Measurements from ENCODE around the gene GNA15.
"Not testable (repeated sequence)": the region's sequence is repeated elsewhere in the genome, so short reads cannot be mapped to it uniquely, and the experiment has no call there.

Gene GNA15

GRCh38 chr19:3152419-3152780 lies 16.6 kb downstream of the GNA15 start:
- DNase-seq = no peak
- peak overlapping the region; percentile 77 to 82 for H3K27ac ChIP-seq (ENCODE audit: insufficient read depth in 1 of 2, low read depth in 1 of 2, low read length in 2 of 2, poor library complexity in 1 of 2, severe bottlenecking in 2 of 2)
- H3K36me3 ChIP-seq (ENCODE audit: control insufficient read depth in 4 of 4, insufficient read depth in 4 of 4, low read length in 3 of 4) = peaks cover 14 to 82% (median 69%) of the 10 kb centered on the region in 4 experiments
- H3K27me3 ChIP-seq (replicated peaks in 2 of 5; ENCODE audit: control insufficient read depth in 4 of 5, insufficient read depth in 5 of 5, low read length in 4 of 5) = no peaks in the 10 kb centered on the region
- 100% methylated on average over 2 of the region's 3 CpGs for WGBS (ENCODE audit: insufficient coverage)
- POLR2A ChIA-PET = interaction anchor here (1.4 kb wide), 1 partner anchor 26 kb away, joined by 3 read pairs; the partner anchor contains the start of gene S1PR4
- H3K9me3 ChIP-seq (ENCODE audit: control extremely low read depth in 1 of 5, control insufficient read depth in 4 of 5, insufficient read depth in 2 of 5, low read depth in 1 of 5, low read length in 4 of 5) = no peaks in the 10 kb centered on the region
- no peak overlapping the region for H3K4me3 ChIP-seq (ENCODE audit: control insufficient read depth in 1 of 7, extremely low read depth in 1 of 7, insufficient read depth in 4 of 7, low read depth in 2 of 7, low read length in 6 of 7)
- peaks cover 0 to 59% (median 49%) of the 10 kb centered on the region in 4 experiments for H3K4me1 ChIP-seq (ENCODE audit: control extremely low read depth in 1 of 4, control insufficient read depth in 4 of 4, insufficient read depth in 4 of 4, low read length in 3 of 4)
- CTCF ChIA-PET = interaction anchor here (0.7 to 2.6 kb wide), 5 partner anchors 10 to 190 kb away, joined by 3 to 19 read pairs (median 4); no protein-coding TSS in a partner anchor

GRCh38 chr19:3153286-3154230 lies 17.7 kb downstream of the GNA15 start:
- Histone ChIP-seq H3K27me3 (replicated peaks in 2 of 5; ENCODE audit: control insufficient read depth in 4 of 5, insufficient read depth in 5 of 5, low read length in 4 of 5) (no peaks in the 10 kb centered on the region), H3K9me3 (ENCODE audit: control extremely low read depth in 1 of 5, control insufficient read depth in 4 of 5, insufficient read depth in 2 of 5, low read depth in 1 of 5, low read length in 4 of 5) (no peaks in the 10 kb centered on the region), H3K4me1 (ENCODE audit: control extremely low read depth in 1 of 4, control insufficient read depth in 4 of 4, insufficient read depth in 4 of 4, low read length in 3 of 4) (peaks cover 0 to 60% (median 48%) of the 10 kb centered on the region in 4 experiments), H3K36me3 (ENCODE audit: control insufficient read depth in 4 of 4, insufficient read depth in 4 of 4, low read length in 3 of 4) (peaks cover 18 to 86% (median 73%) of the 10 kb centered on the region in 4 experiments), H3K4me3 (ENCODE audit: control insufficient read depth in 1 of 7, extremely low read depth in 1 of 7, insufficient read depth in 4 of 7, low read depth in 2 of 7, low read length in 6 of 7) (no peak overlapping the region), H3K27ac (ENCODE audit: insufficient read depth in 1 of 2, low read depth in 1 of 2, low read length in 2 of 2, poor library complexity in 1 of 2, severe bottlenecking in 2 of 2) (peak overlapping the region in 1 of 2 experiments; percentile 58)
- no peak for DNase-seq
- 94% methylated on average over 3 of the region's 3 CpGs for WGBS (ENCODE audit: insufficient coverage)
- ChIA-PET POLR2A (interaction anchor here (1.4 to 1.9 kb wide), 2 partner anchors 21 to 25 kb away, joined by 3 to 5 read pairs; partner anchors contain the start of gene S1PR4), CTCF (interaction anchor here (0.7 to 2.6 kb wide), 6 partner anchors 9 to 121 kb away, joined by 3 to 19 read pairs (median 8); no protein-coding TSS in a partner anchor)

- H3K4me3 ChIP-seq (ENCODE audit: control insufficient read depth in 1 of 7, extremely low read depth in 1 of 7, insufficient read depth in 4 of 7, low read depth in 2 of 7, low read length in 6 of 7) = peak overlapping the region in 4 of 7 experiments; percentile 21 to 43 (median 39)
- ChIA-PET CTCF (interaction anchor here (1.5 to 2.1 kb wide), 3 partner anchors 8 to 21 kb away, joined by 7 to 11 read pairs (median 7); no protein-coding TSS in a partner anchor), POLR2A (interaction anchor here (1.0 to 1.9 kb wide), 4 partner anchors 12 to 25 kb away, joined by 3 to 6 read pairs (median 5); no protein-coding TSS in a partner anchor)
- H3K27ac ChIP-seq (ENCODE audit: insufficient read depth in 1 of 2, low read depth in 1 of 2, low read length in 2 of 2, poor library complexity in 1 of 2, severe bottlenecking in 2 of 2) = peak overlapping the region; percentile 91 to 97
- not testable (repeated sequence) for H3K27me3 ChIP-seq (replicated peaks in 2 of 5; ENCODE audit: control insufficient read depth in 4 of 5, insufficient read depth in 5 of 5, low read length in 4 of 5); DNase-seq; H3K9me3 ChIP-seq (ENCODE audit: control extremely low read depth in 1 of 5, control insufficient read depth in 4 of 5, insufficient read depth in 2 of 5, low read depth in 1 of 5, low read length in 4 of 5)
- H3K4me1 ChIP-seq (ENCODE audit: control extremely low read depth in 1 of 4, control insufficient read depth in 4 of 4, insufficient read depth in 4 of 4, low read length in 3 of 4) = peaks cover 0 to 52% (median 45%) of the 10 kb centered on the region in 4 experiments
- H3K36me3 ChIP-seq (ENCODE audit: control insufficient read depth in 4 of 4, insufficient read depth in 4 of 4, low read length in 3 of 4) = peaks cover 14 to 84% (median 68%) of the 10 kb centered on the region in 4 experiments
- WGBS (ENCODE audit: insufficient coverage) = 94% methylated on average over 3 of the region's 3 CpGs
Measured at GRCh38 chr19:3154447-3154846, 18.6 kb downstream of the GNA15 start.

- POLR2A ChIA-PET = interaction anchor here (0.8 to 1.9 kb wide), 6 partner anchors 11 to 26 kb away, joined by 3 to 6 read pairs (median 4); no protein-coding TSS in a partner anchor
- Histone ChIP-seq H3K36me3 (ENCODE audit: control insufficient read depth in 4 of 4, insufficient read depth in 4 of 4, low read length in 3 of 4) (peaks cover 14 to 84% (median 68%) of the 10 kb centered on the region in 4 experiments), H3K4me3 (ENCODE audit: control insufficient read depth in 1 of 7, extremely low read depth in 1 of 7, insufficient read depth in 4 of 7, low read depth in 2 of 7, low read length in 6 of 7) (peak overlapping the region in 4 of 7 experiments; percentile 37 to 43 (median 39)), H3K9me3 (ENCODE audit: control extremely low read depth in 1 of 5, control insufficient read depth in 4 of 5, insufficient read depth in 2 of 5, low read depth in 1 of 5, low read length in 4 of 5) (peaks cover 0 to 4% (median 0%) of the 10 kb centered on the region in 5 experiments), H3K27me3 (replicated peaks in 2 of 5; ENCODE audit: control insufficient read depth in 4 of 5, insufficient read depth in 5 of 5, low read length in 4 of 5) (no peaks in the 10 kb centered on the region), H3K4me1 (ENCODE audit: control extremely low read depth in 1 of 4, control insufficient read depth in 4 of 4, insufficient read depth in 4 of 4, low read length in 3 of 4) (peaks cover 0 to 46% (median 42%) of the 10 kb centered on the region in 4 experiments), H3K27ac (ENCODE audit: insufficient read depth in 1 of 2, low read depth in 1 of 2, low read length in 2 of 2, poor library complexity in 1 of 2, severe bottlenecking in 2 of 2) (peak overlapping the region; percentile 91 to 97)
- CTCF ChIA-PET = interaction anchor here (1.2 to 2.1 kb wide), 4 partner anchors 9 to 28 kb away, joined by 3 to 11 read pairs (median 7); no protein-coding TSS in a partner anchor
- peak; percentile 99 for DNase-seq
- 27% methylated on average over 14 of the region's 21 CpGs for WGBS (ENCODE audit: insufficient coverage)
Measured at GRCh38 chr19:3154957-3155736, 19.3 kb downstream of the GNA15 start.

GRCh38 chr19:3157096-3157845 lies 21.4 kb downstream of the GNA15 start:
- ChIA-PET POLR2A (interaction anchor here (0.9 to 2.9 kb wide), 3 partner anchors 13 to 24 kb away, joined by 3 to 12 read pairs (median 3); no protein-coding TSS in a partner anchor), CTCF (interaction anchor here (0.6 to 10.5 kb wide), 3 partner anchors 10 to 28 kb away, joined by 3 to 123 read pairs (median 7); partner anchors contain the start of gene GNA15)
- WGBS (ENCODE audit: insufficient coverage) = 94% methylated on average over 16 of the region's 23 CpGs
- peaks cover 0 to 37% (median 29%) of the 10 kb centered on the region in 4 experiments for H3K4me1 ChIP-seq (ENCODE audit: control extremely low read depth in 1 of 4, control insufficient read depth in 4 of 4, insufficient read depth in 4 of 4, low read length in 3 of 4)
- H3K36me3 ChIP-seq (ENCODE audit: control insufficient read depth in 4 of 4, insufficient read depth in 4 of 4, low read length in 3 of 4) = peaks cover 14 to 80% (median 64%) of the 10 kb centered on the region in 4 experiments
- no peak for DNase-seq
- no peaks in the 10 kb centered on the region for H3K27me3 ChIP-seq (replicated peaks in 2 of 5; ENCODE audit: control insufficient read depth in 4 of 5, insufficient read depth in 5 of 5, low read length in 4 of 5)
- peak overlapping the region; percentile 46 to 59 for H3K27ac ChIP-seq (ENCODE audit: insufficient read depth in 1 of 2, low read depth in 1 of 2, low read length in 2 of 2, poor library complexity in 1 of 2, severe bottlenecking in 2 of 2)
- peaks cover 0 to 4% (median 0%) of the 10 kb centered on the region in 5 experiments for H3K9me3 ChIP-seq (ENCODE audit: control extremely low read depth in 1 of 5, control insufficient read depth in 4 of 5, insufficient read depth in 2 of 5, low read depth in 1 of 5, low read length in 4 of 5)
- no peak overlapping the region for H3K4me3 ChIP-seq (ENCODE audit: control insufficient read depth in 1 of 7, extremely low read depth in 1 of 7, insufficient read depth in 4 of 7, low read depth in 2 of 7, low read length in 6 of 7)

- Histone ChIP-seq H3K9me3 (ENCODE audit: control extremely low read depth in 1 of 5, control insufficient read depth in 4 of 5, insufficient read depth in 2 of 5, low read depth in 1 of 5, low read length in 4 of 5) (peaks cover 0 to 4% (median 0%) of the 10 kb centered on the region in 5 experiments), H3K27ac (ENCODE audit: insufficient read depth in 1 of 2, low read depth in 1 of 2, low read length in 2 of 2, poor library complexity in 1 of 2, severe bottlenecking in 2 of 2) (peak overlapping the region; percentile 33 to 36), H3K36me3 (ENCODE audit: control insufficient read depth in 4 of 4, insufficient read depth in 4 of 4, low read length in 3 of 4) (peaks cover 16 to 85% (median 69%) of the 10 kb centered on the region in 4 experiments), H3K27me3 (replicated peaks in 2 of 5; ENCODE audit: control insufficient read depth in 4 of 5, insufficient read depth in 5 of 5, low read length in 4 of 5) (no peaks in the 10 kb centered on the region), H3K4me3 (ENCODE audit: control insufficient read depth in 1 of 7, extremely low read depth in 1 of 7, insufficient read depth in 4 of 7, low read depth in 2 of 7, low read length in 6 of 7) (no peak overlapping the region), H3K4me1 (ENCODE audit: control extremely low read depth in 1 of 4, control insufficient read depth in 4 of 4, insufficient read depth in 4 of 4, low read length in 3 of 4) (peaks cover 0 to 30% (median 25%) of the 10 kb centered on the region in 4 experiments)
- no peak for DNase-seq
- POLR2A ChIA-PET = interaction anchor here (0.7 to 2.9 kb wide), 2 partner anchors 18 to 21 kb away, joined by 3 to 12 read pairs; no protein-coding TSS in a partner anchor
- WGBS (ENCODE audit: insufficient coverage) = 96% methylated on average over 7 of the region's 8 CpGs
- CTCF ChIA-PET = interaction anchor here (1.2 to 10.5 kb wide), 6 partner anchors 10 to 30 kb away, joined by 3 to 123 read pairs (median 6); partner anchors contain the start of gene GNA15
Measured at GRCh38 chr19:3159565-3159964, 23.7 kb downstream of the GNA15 start.
